DOHH2 (cell line): ENCODE results near the gene RUFY1.

Source experiments
- H3F3A ChIP-seq: fragments of 200-600 bp; sonication (generic), shearing (Covaris generic); 2 replicates; pipeline ENCODE4 v1.6.0; 2016; ENCODE audit warnings: antibody characterized with exemption, mild to moderate bottlenecking; ENCODE audit not compliant: control insufficient read depth, insufficient read depth
- H3K27ac ChIP-seq: fragments of 200-600 bp; sonication (generic); 2 replicates; pipeline ENCODE4 v1.5.1; 2014; ENCODE audit warnings: low read depth, mild to moderate bottlenecking, low read length, moderate library complexity
- H3K27me3 ChIP-seq: fragments of 200-600 bp; sonication (generic); 2 replicates; pipeline ENCODE4 v1.6.1; 2014; ENCODE audit warnings: mild to moderate bottlenecking, low read length, mixed read lengths; ENCODE audit not compliant: control insufficient read depth
- H3K36me3 ChIP-seq: fragments of 200-600 bp; sonication (generic); 2 replicates; pipeline ENCODE4 v1.6.1; 2014; ENCODE audit warnings: mild to moderate bottlenecking, low read length, moderate library complexity, mixed read lengths; ENCODE audit not compliant: control insufficient read depth
- H3K4me1 ChIP-seq: fragments of 200-600 bp; sonication (generic); 2 replicates; pipeline ENCODE4 v1.6.1; 2014; ENCODE audit warnings: mild to moderate bottlenecking, low read length, mixed read lengths; ENCODE audit not compliant: control insufficient read depth
- H3K4me2 ChIP-seq: fragments of 200-600 bp; sonication (generic); 2 replicates; pipeline ENCODE4 v1.6.0; 2014; ENCODE audit warnings: mild to moderate bottlenecking, low read length, moderate library complexity
- H3K4me3 ChIP-seq: fragments of 200-600 bp; sonication (generic); 2 replicates; pipeline ENCODE4 v1.5.1; 2014; ENCODE audit warnings: mild to moderate bottlenecking, low read length, mixed read lengths
- H3K79me2 ChIP-seq: fragments of 200-600 bp; sonication (generic); 2 replicates; pipeline ENCODE4 v1.6.1; 2014; ENCODE audit warnings: mild to moderate bottlenecking, low read length, mixed read lengths; ENCODE audit not compliant: control insufficient read depth
- H3K9me2 ChIP-seq: fragments of 200-600 bp; sonication (generic); replicated peaks from 2 replicates; pipeline ENCODE4 v1.6.1; 2014; ENCODE audit warnings: mild to moderate bottlenecking, low read length, mixed read lengths; ENCODE audit not compliant: control insufficient read depth
- H3K9me3 ChIP-seq: fragments of 200-600 bp; sonication (generic); 2 replicates; pipeline ENCODE4 v1.6.1; 2014; ENCODE audit warnings: antibody characterized with exemption, low read length, mixed read lengths; ENCODE audit not compliant: control insufficient read depth, insufficient read depth
- H4K20me1 ChIP-seq: fragments of 200-600 bp; sonication (generic); 2 replicates; pipeline ENCODE4 v1.6.0; 2014; ENCODE audit warnings: low read depth, mild to moderate bottlenecking, antibody characterized with exemption, low read length, moderate library complexity; ENCODE audit not compliant: control insufficient read depth, insufficient read depth
- EZH2phosphoT487 ChIP-seq: fragments of 200-600 bp; sonication (generic); IDR thresholded peaks from 2 replicates; pipeline ENCODE4 v1.6.1; 2017; ENCODE audit warnings: borderline replicate concordance, mild to moderate bottlenecking, antibody characterized with exemption, low read length, moderate library complexity, mixed read lengths
- TF ChIP-seq, protein P1 (sequence below): fragments of 200-600 bp; sonication (generic); IDR thresholded peaks from one replicate; pipeline ENCODE4 v1.5.1; 2014; ENCODE audit warnings: antibody characterized with exemption, mild to moderate bottlenecking, low read depth, low read length; ENCODE audit not compliant: poor library complexity, severe bottlenecking

Gene RUFY1

DNA sequence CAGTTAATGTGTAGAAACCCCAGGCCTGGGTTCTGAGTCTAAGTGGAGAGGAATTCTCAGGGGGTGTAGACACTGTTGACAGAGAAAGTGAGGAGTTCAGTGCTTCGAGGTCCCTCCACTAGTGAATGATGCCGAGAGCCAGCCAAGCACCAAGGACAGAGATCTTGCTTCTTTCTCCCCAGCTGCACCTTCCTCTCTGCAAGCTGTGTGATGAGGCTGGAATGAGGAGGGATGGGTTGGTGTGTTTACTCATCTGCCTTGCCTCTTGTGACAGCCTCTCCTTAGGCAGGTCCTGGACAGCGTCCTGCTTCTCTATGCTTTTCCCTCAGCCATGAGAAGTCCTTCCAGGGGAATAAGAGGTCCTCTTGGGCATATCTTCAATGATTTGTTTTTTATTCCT is 37.8 kb downstream of the RUFY1 start:
- Histone ChIP-seq H3K9me2 (no peaks in the 10 kb centered on the region), H3K4me1 (no peaks in the 10 kb centered on the region), H3K27ac (no peak overlapping the region), H3K4me2 (no peak overlapping the region), H3K9me3 (no peaks in the 10 kb centered on the region), H4K20me1 (no peaks in the 10 kb centered on the region), H3K4me3 (no peak overlapping the region), H3F3A (no peaks in the 10 kb centered on the region), H3K27me3 (no peaks in the 10 kb centered on the region), H3K36me3 (peaks cover 47% of the 10 kb centered on the region), H3K79me2 (no peaks in the 10 kb centered on the region)
- TF ChIP-seq EZH2phosphoT487: no peak
- TF ChIP-seq, protein P1, sequence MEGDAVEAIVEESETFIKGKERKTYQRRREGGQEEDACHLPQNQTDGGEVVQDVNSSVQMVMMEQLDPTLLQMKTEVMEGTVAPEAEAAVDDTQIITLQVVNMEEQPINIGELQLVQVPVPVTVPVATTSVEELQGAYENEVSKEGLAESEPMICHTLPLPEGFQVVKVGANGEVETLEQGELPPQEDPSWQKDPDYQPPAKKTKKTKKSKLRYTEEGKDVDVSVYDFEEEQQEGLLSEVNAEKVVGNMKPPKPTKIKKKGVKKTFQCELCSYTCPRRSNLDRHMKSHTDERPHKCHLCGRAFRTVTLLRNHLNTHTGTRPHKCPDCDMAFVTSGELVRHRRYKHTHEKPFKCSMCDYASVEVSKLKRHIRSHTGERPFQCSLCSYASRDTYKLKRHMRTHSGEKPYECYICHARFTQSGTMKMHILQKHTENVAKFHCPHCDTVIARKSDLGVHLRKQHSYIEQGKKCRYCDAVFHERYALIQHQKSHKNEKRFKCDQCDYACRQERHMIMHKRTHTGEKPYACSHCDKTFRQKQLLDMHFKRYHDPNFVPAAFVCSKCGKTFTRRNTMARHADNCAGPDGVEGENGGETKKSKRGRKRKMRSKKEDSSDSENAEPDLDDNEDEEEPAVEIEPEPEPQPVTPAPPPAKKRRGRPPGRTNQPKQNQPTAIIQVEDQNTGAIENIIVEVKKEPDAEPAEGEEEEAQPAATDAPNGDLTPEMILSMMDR: no peak

GRCh38 chr5:179595916-179596315 is 45.6 kb downstream of the RUFY1 start:
- Histone ChIP-seq H3K9me3 (no peaks in the 10 kb centered on the region), H3K27ac (no peak overlapping the region), H3F3A (no peaks in the 10 kb centered on the region), H3K36me3 (peaks cover 64% of the 10 kb centered on the region), H3K27me3 (no peaks in the 10 kb centered on the region), H3K4me2 (no peak overlapping the region), H3K9me2 (no peaks in the 10 kb centered on the region), H4K20me1 (no peaks in the 10 kb centered on the region), H3K4me3 (no peak overlapping the region), H3K4me1 (no peaks in the 10 kb centered on the region), H3K79me2 (no peaks in the 10 kb centered on the region)
- TF ChIP-seq, protein P1: no peak
- no peak for TF ChIP-seq EZH2phosphoT487

GRCh38 chr5:179596421-179596820 is 46.1 kb downstream of the RUFY1 start:
- Histone ChIP-seq H3K27ac (no peak overlapping the region), H3K79me2 (no peaks in the 10 kb centered on the region), H3K4me2 (no peak overlapping the region), H3K9me2 (no peaks in the 10 kb centered on the region), H3K36me3 (peaks cover 63% of the 10 kb centered on the region), H3K4me1 (no peaks in the 10 kb centered on the region), H3K9me3 (no peaks in the 10 kb centered on the region), H3K4me3 (no peak overlapping the region), H3K27me3 (no peaks in the 10 kb centered on the region), H3F3A (no peaks in the 10 kb centered on the region), H4K20me1 (no peaks in the 10 kb centered on the region)
- TF ChIP-seq, protein P1: no peak
- TF ChIP-seq EZH2phosphoT487: no peak

DNA sequence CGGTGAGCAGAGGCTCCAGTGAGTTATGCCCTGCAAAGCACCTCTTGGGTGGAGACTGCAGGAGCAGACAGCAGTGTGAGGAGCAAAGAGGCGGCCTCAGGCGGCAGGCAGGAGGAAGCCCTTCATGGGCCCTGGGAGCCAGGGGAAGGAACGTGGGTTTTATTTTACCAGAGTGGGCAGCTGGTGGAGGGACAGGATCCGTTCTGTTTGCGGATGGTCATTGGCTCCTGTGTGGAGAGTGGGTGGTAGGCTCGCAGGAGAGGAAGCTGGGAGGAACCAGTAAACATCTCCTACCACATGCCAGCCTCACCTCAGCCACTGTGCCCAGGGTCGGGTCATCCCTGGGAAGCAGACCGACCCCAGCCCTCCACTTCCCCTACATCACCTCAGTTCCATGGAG is 48.7 kb downstream of the RUFY1 start:
- Histone ChIP-seq H3K27ac (no peak overlapping the region), H3K9me3 (no peaks in the 10 kb centered on the region), H3K27me3 (no peaks in the 10 kb centered on the region), H3F3A (no peaks in the 10 kb centered on the region), H3K9me2 (no peaks in the 10 kb centered on the region), H4K20me1 (no peaks in the 10 kb centered on the region), H3K4me2 (no peak overlapping the region), H3K4me1 (no peaks in the 10 kb centered on the region), H3K36me3 (peaks cover 55% of the 10 kb centered on the region), H3K4me3 (no peak overlapping the region), H3K79me2 (no peaks in the 10 kb centered on the region)
- TF ChIP-seq, protein P1: no peak
- no peak for TF ChIP-seq EZH2phosphoT487
